Activated CD4-positive, alpha-beta T cell treated with anti-CD3 and anti-CD28 coated beads for 1 hour (primary cell): ENCODE results near the gene ABHD5.
"Not testable (repeated sequence)": the region's sequence is repeated elsewhere in the genome, so short reads cannot be mapped to it uniquely, and the experiment has no call there.

ENCODE experiments used
- DNase-seq: peaks from one replicate; pipeline ENCODE4 v3.0.0-alpha.2; 2020

ABHD5 gene

DNA sequence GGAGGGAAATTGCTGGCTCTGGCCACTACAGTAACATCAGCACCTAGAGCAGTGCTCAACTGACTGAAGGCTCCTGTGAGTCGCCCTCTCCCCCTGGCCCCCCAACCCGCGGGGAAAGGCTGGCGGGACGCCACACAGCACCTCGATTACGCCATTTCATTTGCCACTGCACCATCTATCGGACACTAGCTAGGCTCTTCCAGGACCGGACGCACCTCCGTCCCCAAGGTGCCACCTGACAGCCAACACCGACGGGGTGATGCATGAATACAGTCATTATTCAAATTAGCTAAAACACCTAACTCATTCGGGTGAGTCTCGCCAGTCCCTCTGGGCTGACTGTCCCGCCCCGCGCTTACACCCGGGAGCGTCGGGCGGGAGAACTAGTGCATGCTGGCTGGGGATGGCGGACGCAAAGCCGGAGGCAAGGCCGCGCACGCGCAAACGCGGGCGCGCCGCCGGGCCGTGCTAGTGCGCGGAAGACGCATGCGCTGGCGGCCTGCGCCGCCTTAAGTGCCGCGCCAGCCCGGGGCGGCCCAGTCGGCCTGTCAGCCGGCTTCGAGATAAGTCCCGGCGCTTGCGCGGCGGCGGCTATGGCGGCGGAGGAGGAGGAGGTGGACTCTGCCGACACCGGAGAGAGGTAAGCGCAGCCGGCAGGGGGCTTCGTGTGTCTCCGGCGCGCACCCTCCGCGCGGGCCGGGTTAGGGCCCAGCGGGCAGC is at the start of gene ABHD5:
Gene ABHD5 (plus strand): TSS at position 539 of the 720 bp plus-strand sequence. CDS start 55 bp downstream, at position 594.
- peak; percentile 94 for DNase-seq

DNA sequence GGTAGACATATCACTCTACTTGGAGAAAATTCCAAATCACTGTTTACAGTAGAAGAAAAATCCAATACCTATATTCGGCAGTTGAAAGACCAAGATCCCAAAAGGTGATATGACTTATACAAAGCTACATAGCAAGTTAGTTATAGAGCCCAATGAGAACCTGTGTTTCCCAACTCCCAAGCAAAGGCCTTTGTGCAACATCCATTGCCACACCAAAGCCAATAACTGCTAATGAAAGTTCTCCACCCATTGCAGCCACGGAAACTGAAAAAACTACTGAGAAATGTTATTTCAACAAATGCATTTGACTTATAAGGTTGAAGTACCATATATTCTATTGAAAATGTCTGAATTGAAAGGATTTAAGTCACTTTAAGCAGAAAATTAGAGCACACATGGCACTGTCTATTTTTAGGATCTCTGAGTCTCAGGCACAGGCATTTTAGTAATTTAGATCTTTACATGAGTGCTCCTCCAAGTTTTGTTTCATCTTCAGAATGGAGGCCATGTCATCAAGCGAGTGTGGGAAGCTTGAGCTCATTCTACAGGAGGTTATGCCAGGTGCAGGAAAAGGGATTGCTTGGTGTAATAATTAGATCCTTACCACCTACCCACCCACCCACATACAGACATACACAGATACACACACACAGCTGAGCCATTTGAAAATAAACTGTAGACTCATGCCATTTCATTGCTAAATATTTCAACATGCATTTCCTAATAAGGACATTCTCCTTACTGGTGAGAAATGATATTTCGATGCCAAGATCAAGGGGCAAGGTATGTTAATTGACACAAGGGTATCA is 49.2 kb upstream of the ABHD5 start:
- no peak for DNase-seq

DNA sequence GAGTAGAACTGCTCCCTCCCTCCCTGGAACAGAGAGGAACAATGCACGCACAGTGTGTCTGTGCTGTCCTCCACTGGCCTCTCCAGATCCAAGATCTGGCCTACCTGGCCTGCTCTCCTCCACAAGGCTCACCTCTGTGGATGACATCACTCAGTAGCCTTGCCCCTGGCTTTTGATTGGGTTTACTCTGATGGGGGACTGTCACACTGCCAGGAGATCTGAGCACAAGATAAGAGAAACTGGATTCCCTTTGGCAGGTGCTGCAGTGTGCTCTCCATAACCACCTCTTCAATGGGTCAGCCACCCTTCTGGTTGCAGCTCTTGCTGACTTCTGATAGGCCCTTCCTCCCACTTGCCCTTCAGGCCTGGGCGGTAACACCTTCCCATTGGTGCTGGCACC is 46.3 kb upstream of the ABHD5 start:
- no peak for DNase-seq

DNA sequence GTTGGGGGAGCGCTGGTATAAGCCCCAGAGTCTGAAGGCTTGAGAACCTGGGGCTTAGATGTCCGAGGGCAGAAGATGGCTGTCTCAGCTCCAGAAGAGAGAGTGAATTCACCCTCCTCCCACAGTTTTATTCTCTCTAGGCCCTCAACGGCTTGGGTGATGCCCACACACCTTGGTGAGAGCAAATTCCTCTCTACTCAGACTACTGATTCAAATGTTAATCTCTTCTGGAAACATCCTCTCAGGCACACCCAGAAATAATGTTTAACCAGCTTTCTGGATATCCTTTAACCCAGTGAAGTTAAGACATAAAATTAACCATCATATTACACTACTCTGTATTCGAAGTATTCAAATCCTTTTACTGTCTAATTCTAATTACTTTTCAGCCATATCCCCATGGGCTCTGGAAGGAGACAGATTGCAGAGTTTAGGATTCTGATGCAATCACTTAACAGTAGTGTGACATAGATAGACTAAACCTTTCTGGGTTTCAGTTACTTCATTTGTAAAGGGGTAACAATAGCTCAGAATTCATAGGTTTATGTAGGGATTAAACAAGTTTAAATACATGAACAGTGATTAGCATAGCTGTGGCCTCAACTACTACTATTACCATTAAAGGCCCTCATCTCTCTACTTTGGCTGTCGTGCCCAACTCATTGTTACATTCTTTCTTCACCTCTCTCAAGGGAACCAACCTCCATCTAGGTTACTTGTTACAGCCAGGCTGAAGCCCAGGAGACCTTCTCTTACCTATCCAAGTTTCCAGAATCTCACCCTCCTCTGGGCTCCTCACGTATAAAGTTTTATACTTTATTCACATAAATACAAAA is 43.2 kb upstream of the ABHD5 start:
- no peak for DNase-seq

DNA sequence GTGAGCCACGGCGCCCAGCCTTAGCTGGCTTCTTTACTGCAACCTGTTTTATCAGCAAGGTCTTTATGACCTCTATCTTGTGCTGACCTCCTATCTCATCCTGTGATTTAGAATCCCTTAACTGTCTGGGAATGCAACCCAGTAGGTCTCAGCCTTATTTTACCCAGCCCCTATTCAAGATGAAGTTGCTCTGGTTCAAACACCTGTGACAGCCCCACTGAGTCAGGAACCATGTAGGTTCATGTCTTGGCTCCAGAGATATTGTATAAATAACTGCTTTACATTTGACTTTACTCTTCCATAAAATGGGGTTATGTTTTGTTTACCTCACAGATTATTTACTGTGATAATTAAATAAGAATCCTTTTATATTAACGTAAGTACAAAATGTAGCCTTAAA is 41.8 kb upstream of the ABHD5 start:
- DNase-seq, result no peak

DNA sequence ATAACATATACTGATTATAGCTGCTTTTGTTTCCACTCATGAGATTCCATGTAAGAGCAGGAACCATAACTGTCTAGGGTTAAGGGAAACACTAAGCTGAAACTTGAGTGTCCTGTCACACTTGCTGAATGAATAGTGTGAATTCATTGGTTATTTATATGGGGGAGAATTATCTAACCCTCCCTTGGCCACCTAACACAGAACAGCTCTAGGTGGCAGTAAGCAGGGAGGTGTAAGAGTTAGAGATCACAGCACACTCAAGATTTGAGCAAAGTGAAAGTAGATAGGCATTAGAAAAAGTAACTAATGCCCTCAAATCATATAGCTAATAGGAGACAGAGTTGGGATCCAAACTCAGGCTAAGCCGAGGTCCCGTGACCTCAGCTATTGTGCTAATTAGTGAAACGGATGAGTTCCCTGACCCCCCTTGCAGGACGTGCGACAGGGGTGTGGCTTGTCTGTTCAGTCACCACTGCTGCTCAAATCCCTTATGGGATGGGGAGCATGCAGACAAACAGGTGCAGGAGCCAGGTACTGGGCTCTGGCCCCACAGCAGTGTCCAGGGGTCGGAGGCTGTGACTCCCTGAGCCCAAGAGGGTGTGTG is 41.3 kb upstream of the ABHD5 start:
- DNase-seq, result no peak

DNA sequence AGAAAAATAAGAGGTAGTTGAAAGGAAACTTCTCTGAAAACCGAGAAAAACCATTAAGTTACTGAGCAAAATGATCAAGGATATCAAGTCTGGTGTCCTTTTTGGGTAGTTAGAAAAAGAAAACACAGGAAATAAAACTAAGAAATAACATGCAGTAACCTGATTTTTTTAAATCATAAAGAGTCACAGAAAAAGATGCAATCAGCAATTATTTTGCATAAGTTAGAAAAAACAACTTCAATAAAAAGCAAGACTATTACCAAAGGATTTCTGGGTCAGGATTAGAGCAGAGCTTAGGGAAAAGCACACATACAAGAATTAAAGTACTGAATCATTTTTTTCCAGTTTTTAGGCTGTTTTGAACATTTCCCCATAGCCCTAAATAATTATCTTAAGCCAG is 40.4 kb upstream of the ABHD5 start:
- no peak for DNase-seq

DNA sequence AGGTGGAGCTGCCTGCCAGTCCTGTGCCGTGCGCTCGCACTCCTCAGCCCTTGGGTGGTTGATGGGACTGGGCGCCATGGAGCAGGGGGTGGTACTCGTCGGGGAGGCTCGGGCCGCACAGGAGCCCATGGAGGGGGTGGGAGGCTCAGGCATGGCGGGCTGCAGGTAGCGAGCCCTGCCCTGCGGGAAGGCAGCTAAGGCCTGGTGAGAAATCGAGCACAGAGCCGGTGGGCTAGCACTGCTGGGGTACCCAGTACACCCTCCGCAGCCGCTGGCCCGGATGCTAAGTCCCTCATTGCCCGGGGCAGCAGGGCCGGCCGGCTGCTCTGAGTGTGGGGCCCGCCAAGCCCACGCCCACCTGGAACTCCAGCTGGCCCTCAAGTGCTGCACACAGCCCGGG is 34.3 kb upstream of the ABHD5 start:
- DNase-seq, result not testable (repeated sequence)

DNA sequence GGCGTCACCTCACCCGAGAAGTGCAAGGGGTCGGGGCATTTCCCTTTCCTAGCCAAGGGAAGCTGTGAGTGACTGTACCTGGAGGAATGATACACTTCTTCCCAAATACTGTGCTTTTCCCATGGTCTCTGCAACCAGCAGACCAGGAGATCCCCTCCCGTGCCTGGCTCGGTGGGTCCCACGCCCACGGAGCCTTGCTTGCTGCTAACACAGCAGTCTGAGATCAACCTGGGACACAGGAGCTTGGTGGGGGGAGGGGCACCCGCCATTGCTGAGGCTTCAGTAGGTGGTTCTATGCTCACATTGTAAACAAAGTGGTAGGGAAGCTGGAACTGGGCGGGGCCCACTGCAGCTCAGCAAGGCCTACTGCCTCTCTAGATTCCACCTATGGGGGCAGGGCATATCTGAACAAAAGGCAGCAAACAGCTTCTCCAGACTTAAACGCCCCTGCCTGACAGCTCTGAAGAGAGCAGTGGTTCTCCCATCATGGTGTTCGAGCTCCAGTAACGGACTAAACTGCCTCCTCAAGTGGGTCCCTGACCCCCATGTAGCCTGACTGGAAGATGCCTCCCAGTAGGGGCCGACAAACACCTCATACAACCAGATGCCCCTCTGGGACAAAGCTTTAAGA is 31.4 kb upstream of the ABHD5 start:
- no peak for DNase-seq

DNA sequence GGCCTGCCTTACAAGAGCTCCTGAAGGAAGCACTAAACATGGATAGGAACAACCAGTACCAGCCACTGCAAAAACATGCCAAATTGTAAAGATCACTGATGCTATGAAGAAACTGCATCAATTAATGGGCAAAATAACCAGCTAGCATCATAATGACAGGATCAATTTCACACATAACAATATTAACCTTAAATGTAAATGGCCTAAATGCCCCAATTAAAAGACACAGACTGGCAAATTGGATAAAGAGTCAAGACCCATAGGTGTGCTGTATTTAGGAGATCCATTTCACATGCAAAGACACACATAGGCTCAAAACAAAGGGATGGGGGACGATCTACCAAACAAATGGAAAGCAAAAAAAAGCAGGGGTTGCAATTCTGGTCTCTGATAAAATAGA is 29.4 kb upstream of the ABHD5 start:
- DNase-seq, result not testable (repeated sequence)

DNA sequence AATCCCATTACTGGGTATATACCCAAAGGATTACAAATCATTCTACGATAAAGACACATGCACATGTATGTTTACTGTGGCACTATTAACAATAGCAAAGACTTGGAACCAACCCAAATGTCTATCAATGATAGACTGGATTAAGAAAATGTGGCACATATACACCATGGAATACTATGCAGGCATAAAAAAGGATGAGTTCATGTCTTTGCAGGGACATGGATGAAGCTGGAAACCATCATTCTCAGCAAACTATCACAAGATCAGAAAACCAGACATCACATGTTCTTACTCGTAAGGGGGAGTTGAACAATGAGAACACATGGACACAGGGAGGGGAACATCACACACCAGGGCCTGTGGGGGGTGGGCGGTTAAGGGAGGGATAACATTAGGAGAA is 25.7 kb upstream of the ABHD5 start:
- not testable (repeated sequence) for DNase-seq

DNA sequence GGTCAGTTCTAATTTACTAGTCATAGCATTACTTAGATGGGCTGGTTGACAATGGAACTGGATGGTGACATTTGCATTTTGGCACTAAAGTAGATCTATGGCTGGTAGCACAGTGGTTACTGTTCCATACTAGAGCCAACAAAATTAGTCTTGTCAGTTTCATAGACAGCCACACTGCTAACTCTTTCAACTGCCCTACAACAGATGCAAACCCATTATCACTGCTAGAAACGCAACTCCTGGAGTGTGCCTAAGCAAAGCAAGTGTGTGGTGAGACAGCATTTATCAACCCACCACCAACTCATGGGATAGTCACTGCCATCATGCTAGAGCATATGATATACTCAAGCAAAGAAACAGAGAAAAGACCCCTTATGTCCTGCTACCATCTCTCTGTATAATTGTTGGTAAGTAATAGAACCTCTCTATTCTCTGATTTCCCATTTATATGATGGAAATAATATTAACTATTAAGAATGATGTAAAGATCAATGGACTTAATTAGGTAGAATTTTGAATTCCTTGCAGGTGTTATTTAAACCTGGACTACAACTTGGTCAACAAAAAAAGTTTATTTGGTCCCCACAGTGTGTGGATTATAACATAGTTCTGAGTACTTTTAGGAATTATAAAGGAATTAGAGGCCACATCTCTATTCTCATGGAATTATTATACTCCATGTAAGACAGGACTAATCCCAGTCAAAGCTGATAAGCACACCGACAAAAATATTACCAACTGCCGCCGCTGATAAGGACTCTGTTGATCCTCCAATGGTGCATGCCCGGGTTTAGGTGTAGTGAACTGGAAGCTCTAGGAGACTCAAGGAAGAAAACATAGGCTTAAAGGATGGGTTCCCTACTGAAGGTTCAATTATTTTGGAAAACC is 19.9 kb upstream of the ABHD5 start:
- no peak for DNase-seq

DNA sequence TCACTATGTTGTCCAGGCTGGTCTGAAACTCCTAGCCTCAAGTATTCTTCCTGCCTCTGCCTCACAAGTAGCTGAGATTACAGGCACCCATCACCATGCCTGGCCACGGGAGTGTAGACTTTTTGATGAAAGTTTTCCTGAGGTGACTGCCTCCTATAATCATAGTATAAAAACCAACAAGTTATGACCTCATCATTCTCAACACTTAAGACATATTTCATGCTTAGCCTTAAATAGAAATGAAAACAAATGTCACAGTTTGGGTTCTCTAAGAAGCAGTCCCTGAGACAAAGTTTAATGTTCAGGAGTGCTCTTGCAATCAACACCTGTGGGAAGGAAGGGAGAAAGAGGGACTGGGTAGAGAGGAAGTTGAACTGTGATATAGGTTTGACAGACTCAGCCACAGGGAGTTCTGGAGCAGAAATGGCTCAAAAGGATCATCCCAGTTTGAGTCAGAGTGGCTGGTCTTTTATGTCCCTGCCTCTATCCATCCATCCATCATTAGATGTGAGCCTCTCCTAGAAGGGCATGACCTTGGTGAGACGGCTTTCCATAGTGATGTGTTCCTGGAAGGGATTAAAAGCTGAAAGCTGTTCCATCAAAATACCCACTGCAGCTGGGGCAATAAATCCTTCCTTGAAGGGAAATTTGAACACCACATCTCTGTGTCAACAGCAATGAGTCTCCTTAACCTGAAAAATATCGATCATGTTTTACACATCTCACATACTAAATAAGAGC is 16.2 kb upstream of the ABHD5 start:
- no peak for DNase-seq

DNA sequence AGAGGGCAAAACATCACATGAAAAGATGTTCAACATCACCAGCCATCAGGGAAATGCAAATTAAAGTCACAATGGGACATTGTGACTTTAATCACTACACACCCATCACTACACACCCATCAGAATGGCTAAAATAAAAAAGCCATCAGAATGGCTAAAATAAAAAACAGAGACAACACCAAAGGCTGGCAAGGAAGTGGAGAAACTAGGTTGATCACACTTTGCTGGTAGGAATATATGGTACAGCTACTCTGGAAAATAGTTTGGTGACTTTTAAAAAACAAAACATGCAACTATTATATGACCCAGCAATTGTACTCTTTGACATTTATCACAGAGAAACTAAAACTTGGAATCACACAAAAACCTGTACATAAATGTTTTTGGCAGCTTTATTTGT is 15.1 kb upstream of the ABHD5 start:
- no peak for DNase-seq

DNA sequence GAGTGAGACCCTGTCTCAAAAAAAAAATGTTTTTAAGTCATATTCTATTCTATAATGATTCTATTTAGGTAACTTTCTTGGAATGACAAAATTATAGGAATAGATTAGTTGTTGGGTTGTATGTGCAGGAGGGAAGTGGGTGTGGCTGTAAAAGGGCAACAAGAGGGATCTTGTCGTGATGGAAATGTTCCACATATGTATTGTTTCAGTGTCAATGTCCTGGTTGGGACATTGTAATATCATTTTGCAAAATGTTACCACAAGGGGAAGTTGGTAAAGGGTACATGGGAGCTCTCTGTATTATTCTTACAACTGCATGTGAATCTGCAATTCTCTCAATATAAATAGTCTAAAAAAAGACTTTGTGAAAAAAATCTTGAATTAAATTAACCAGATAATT is 14.3 kb upstream of the ABHD5 start:
- no peak for DNase-seq

DNA sequence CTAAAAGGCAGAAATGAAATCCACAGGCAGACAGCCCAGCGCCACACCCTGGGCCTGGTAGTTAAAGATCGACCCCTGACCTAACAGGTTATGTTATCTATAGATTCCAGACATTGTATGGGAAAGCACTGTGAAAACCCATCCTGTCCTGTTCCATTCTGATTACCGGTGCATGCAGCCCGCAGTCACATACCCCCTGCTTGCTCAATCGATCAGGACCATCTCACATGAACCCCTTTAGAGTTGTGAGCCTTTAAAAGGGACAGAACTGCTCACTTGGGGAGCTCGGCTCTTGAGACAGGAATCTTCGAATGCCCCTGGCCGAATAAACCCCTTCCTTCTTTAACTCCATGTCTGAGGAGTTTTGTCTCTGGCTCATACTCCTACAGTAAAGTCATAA is 12.4 kb upstream of the ABHD5 start:
- not testable (repeated sequence) for DNase-seq

DNA sequence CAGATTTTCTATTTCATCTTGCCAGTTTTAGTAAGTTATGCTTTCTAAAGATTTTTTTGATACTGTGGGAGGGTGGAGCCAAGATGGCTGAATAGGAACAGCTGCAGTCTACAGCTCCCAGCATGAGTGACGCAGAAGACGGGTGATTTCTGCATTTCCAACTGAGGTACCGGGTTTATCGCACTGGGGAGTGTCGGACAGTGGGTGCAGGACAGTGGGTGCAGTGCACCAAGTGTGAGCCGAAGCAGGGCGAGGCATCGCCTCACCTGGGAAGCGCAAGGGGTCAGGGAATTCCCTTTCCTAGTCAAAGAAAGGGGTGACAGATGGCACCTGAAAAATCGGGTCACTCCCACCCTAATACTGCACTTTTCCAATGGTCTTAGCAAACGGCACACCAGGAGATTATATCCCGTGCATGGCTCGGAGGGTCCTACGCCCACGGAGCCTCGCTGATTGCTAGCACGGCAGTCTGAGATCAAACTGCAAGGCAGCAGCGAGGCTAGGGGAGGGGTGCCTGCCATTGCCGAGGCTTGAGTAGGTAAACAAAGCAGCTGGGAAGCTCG is 11.8 kb upstream of the ABHD5 start:
- DNase-seq, result not testable (repeated sequence)

DNA sequence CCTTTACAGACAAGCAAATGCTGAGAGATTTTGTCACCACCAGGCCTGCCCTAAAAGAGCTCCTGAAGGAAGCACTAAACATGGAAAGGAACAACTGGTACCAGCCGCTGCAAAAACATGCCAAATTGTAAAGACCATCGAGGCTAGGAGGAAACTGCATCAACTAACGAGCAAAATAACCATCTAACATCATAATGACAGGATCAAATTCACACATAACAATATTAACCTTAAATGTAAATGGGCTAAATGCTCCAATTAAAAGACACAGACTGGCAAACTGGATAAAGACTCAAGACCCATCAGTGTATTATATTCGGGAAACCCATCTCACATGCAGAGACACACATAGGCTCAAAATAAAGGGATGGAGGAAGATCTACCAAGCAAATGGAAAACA is 9.9 kb upstream of the ABHD5 start:
- not testable (repeated sequence) for DNase-seq

DNA sequence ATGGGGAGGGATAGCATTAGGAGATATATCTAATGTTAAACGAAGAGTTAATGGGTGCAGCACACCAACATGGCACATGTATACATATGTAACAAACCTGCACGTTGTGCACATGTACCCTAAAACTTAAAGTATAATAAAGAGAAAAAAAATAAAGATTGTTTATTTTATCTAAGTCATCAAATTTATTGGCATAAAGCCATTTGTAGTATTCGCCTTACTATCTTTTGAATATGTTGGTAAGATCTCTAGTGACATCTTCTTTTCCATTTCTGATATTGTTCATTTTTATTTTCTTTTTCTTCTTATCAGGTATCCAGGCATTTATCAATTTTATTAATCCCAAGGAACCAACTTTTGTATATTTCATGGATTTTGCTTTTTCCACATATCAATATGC is 5.8 kb upstream of the ABHD5 start:
- DNase-seq, result no peak

DNA sequence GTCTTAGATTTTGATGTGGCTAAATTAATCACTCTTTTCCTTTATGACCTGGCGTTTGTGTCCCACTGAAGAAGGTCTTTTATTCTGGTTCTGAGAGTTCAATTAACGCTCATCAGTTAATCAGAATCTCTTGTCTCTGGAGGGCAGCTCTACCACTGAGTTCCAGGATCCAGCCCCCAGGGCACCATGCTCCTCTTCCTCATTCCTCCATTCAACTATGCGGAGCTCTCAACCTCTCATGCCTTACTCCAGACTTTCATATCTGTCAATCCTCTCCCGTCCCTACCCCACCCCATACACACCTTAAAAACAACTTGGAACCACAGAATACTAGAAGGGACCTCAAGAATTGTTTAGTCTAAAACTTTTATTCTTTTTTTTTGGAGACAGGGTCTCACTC is 4.8 kb upstream of the ABHD5 start:
- DNase-seq, result no peak

DNA sequence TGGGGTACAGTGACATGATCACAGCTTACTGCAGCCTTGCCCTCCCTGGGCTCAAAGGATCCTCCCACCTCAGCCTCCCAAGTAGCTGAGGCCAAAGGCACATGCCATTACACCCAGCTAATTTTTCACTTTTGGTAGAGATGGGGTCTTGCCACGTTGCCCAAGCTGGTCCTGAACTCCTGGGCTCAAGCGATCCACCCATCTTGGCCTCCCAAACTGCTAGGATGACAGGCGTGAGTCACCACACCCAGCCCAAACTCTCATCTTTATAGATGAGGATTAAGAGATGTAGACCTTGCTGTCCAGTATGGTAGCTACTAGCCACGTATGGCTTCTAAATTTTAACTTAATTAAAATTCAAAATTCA is 4.4 kb upstream of the ABHD5 start:
- DNase-seq, result no peak
